Measurements from ENCODE around the gene TBC1D32.
"Not testable (repeated sequence)": the region's sequence is repeated elsewhere in the genome, so short reads cannot be mapped to it uniquely, and the experiment has no call there.

Gene TBC1D32

DNA sequence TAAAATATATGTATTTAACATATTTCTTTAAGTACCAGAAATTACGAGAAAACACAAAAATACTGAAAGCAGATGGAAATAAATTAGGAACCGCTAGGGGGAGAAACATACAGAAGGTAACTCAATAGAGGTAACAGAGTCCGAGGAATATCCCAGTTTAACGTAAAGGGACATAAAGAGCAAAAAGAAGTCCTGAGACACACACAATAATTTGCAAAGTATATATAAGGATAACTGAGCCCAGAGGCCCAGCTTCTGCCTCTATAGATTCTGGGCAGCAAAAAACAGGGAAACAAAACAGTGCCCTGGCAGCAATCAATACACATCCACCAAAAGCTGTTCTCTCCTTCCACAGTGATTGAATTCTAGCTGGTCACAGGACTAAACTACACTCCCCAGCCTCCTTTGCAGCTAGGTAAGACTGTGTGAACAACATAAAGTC, 15.1 kb downstream of the TBC1D32 start:
- no peak for DNase-seq

DNA sequence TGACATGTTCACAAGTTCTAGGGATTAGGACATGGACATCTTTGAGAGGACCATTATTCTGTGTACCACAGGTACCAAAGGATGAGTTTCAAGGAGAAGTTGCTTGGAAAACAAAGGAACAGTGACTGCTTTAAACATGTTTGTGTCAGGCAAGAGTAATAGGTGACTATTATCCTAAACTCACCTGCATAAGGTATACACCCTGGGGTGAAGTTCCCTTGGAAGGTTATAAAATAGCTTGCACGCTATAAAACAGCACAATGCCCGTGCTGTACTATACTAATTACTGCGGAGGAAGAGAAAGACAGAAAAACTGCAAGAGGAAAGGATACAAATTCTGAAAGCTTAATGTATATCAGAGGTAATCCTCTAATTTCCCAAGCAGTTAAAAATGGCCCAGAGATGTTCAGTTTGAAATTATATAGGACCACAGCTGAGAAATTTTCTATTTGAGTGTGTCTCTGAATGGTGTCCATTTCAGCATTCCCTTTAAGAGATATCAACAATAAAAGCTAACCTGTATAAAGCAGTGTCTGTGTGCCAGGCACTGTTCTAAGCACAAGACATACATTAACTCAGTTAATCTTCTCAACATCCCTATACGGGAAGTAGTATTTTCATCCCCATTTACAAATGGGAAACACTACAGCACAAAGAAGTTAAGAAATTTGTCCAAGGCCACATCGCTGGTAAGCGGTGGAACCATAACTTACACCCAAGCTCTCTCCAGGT, 19.7 kb downstream of the TBC1D32 start:
- no peak for DNase-seq

DNA sequence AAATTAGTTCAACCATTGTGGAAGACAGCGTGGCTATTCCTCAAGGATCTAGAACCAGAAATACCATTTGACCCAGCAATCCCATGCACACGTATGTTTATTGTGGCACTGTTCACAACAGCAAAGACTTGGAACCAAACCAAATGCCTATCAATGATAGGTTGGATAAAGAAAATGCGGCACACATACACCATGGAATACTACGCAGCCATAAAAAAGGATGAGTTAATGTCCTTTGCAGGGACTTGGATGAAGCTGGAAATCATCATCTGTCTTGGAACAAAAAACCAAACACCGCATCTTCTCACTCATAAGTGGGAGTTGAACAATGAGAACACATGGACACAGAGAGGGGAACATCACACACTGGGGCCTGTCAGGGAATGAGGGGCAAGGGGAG, 22.5 kb downstream of the TBC1D32 start:
- not testable (repeated sequence) for DNase-seq

DNA sequence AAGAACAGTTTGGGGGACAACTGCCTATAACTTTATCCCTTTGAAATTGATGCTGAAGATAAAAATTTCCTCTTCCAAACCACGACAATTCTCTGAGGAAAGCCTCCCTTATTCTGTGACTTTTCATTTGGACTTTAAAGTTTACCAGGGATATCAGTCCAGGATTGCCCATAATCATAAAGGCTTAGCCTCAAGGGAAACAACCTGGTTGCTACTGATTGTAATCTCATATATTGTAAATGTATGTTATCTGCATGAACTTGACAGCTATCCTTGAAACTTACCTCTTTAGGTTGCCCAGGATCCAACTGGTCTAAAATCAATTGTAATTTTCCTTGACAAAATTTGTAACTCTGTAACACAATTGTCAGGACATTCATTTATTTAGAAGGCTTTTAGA, 23.8 kb downstream of the TBC1D32 start:
- no peak for DNase-seq

DNA sequence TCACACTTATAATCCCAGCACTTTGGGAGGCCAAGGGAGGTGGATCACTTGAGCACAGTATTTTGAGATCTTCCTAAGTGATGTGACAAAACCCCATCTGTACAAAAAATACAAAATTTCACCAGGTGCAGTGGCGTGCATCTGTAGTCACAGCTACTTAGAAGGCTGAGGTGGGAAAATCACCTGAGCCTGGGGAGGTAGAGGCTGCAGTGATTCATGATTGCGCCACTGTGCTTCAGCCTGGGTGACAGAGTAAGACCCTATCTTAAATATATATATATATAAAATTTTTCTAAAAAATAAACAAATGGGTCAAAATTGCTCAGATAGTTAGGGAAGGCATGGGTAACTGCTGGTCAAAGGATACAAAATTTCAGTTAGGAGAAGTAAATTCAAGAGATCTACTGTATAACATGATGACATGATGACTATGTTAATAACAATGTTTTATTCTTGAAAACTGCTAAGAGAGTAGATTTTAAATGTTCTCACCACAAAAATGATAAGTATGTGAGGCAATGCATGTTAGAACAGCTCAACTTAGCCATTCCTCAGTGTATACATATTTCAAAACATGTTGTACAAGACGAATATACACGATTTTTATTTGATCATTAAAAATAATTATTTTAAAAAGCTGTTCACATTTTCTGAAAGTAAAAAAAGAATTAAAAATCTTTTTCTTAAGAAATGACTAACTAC, 24.4 kb downstream of the TBC1D32 start:
- DNase-seq: no peak

DNA sequence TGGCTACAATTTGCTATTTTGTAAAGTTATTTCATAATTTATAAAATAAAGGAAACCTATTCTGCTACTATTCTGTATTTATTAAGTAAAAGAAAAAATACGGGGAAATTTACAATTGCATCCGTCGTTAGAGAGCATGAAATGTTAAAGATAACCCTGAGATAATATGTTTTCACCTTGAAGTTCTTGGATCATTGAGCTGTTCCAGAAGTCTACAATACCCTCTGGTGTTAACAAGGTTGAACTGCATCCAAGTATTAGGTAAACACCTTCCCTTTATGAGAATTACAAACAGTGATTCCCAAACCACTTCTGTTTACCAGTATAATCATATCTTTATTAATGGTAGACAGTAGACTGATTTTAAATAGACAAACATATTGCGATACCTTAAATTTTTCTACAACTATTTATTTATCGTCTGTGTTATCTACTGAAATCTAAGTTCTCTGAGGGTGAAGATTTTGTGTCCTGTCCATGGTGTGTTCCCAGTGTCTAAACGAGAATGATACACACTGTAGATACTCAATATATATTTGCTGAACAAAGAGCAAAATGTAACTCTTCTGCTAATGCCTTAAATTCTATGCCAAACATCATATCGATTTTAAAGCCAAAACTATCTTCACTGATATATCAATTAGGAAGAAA, 28.2 kb downstream of the TBC1D32 start:
- DNase-seq: peak; percentile 15 to 46

DNA sequence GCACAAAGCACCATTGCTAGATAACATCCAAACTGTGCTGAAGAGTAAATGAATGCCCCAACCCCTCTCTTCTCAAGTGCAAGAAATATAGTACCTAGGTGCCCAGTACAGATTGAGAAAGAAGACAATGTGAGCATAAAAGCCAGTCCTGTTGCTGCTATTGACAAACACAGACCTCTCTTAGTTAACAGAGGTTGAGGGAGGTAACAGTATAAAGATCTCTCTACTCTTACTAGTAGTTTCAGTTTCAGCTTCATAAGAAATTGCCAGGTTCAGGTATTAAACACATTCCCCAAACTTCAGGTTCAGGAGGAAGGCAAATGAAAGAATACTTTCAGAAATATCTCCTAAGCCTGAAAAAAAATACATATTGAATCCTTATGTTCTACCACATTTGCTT, 31.4 kb downstream of the TBC1D32 start:
- DNase-seq: no peak

DNA sequence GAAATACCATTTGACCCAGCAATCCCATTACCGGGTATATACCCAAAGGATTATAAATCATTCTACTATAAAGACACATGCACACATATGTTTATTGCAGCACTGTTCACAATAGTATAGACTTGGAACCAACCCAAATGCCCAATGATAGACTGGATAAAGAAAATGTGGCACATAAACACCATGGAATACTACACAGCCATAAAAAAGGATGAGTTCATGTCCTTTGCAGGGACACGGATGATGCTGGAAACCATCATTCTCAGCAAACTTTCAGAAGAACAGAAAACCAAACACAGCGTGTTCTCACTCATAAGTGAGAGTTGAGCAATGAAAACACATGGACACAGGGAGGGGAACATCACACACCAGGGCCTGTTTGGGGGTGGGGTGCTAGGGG, 33.1 kb downstream of the TBC1D32 start:
- not testable (repeated sequence) for DNase-seq

DNA sequence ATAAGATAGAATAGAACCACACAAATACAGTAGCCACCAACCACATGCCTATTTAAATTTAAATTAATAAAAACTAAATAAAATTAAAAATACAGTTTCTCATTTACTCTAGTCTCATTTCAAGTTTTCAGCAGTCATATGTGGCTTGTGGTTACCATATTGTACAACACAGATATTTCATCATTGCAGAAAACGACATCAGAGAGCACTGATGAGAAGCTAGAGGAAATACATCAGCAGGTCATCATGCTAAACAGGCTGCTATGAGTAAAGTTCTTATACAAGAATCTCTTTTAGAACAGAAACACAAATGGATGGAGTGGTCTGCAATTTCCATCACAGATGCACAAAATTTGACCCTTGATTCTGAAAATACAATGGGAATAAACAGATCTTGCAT, 36.6 kb downstream of the TBC1D32 start:
- DNase-seq: no peak

DNA sequence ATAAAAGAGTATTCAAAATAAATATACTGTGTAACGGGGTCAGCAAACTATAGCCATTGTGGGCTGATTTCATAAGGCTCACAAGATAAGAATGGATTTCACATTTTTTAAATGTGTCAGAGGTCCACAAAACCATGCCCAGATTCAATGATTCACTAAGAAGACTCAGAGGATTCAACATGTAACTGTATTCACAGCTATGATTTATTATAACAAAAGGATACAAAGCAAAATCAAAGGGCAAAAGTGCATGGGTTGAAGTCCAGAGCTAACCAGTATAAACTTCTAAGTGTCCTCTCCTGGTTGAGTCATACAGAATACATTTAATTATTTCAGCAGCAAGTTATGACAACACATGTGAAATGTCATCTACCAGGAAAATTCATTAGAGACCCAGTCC, 49.2 kb downstream of the TBC1D32 start:
- DNase-seq: no peak

DNA sequence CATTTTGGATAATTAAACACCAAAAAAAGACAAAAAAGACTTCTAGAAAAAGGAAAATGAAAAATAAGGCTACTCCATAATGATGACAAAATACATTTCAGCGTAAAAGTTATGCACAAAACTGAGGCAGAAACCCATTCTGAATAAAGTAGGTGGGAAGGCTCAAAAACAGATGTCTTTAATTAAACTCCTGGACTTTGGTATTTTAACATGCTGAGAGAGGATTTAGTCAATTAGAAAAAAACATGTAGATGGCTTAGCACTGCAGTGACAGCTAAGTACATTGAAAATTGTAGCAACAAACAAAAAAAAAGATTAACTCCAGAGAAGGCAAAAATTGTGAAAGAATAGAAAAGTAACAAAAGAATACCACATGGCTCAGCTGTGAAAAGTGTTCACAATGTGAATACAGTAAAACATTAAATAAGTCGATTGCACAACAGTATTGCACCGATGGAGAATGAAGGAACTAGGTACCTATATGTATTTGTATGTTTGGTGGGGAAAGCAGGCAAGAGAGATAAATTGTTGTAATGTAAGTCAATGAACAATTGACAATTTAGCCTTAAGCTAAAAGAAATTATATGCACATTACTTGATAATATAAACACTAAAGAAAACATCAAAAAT, 59.5 kb downstream of the TBC1D32 start:
- DNase-seq: no peak

DNA sequence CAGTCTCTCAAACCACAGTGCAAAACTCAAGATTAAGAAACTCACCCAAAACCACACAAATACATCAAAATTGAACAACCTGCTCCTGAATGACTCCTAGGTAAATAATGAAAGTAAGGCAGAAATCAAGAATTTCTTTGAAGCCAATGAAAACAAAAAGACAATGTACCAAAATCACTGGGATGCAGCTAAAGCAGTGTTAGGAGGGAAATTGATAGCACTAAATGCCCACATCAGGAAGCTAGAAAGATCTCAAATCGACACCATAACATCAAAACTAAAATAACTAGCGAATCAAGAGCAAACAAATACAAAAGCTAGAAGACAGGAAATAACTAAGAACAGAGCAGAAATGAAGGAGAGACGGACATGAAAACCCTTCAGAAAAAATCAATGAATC, 70.5 kb downstream of the TBC1D32 start:
- no peak for DNase-seq

DNA sequence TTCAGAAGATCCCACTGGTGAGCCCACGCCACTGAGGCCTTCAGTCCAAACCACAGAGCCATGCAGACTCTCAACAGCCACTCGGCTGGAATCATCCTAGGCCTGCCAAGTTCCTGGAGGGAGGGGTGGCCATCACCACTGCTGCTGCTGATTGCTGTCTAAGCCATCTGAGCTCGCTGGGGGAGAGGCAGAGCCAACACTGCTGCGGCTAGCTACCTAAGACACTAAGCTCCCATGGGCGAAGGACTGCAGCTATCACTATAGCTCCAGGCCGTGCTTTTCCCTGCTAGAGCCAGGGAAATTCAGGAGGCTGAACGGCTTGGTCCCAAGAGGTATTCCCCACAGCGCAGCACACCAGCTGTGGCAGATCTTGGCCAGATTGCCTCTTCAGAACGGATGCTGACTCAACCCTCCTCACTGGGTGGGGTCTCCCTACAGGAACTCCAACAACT, 73.6 kb downstream of the TBC1D32 start:
- DNase-seq: no peak

DNA sequence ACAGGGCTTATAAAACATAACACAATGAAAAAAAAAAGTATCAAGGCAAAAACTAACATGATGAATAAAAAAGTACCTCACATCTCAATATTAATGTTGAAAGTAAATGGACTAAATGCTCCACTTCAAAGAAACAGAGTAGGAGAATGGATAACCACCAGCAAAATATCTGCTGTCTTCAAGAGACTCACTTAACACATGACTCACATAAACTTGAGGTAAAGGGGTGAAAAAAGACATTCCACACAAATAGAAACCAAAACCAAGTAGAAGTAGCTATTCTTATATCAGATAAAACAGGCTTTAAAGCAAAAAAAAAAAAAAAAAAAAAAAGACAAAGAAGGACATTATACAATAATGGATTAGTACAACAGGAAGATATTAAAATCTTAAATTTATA, 86.9 kb downstream of the TBC1D32 start:
- DNase-seq: no peak

DNA sequence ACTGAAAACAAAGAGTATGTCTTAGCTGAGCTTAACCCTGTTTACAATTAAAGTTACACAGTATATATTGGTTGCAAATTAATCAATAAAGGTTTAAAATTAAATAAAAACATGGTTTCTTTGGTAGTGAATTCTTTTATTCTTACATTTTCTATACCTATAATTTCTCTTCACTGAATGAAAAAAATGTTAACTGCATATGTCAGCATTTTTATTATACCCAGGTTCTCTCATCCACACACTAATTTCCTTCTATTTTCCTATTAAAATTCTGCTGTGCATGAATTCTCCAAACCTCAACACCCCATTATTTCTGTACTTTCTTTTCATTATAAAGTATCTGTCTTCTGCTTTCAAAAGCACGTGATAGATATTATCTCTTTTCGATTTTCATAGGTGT, 91.9 kb downstream of the TBC1D32 start:
- DNase-seq: no peak

DNA sequence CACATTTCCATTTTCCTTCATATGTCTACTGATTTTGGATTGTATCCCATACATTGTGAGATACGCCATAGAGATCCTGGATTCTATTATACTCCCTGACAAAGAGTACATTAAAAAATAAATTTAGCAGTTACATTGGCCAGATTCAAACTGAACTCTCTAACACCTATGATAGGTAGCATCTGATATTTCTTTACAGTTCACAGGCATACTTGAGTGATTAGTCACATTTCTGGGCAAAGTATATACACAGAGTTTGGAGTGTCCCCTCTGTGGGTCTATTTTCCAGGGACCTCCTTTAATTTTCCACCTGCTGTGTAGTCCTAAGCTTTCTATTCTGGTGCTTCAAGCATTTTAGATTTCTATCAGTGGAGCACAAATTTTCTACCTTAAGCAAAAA, 96.4 kb downstream of the TBC1D32 start:
- no peak for DNase-seq

DNA sequence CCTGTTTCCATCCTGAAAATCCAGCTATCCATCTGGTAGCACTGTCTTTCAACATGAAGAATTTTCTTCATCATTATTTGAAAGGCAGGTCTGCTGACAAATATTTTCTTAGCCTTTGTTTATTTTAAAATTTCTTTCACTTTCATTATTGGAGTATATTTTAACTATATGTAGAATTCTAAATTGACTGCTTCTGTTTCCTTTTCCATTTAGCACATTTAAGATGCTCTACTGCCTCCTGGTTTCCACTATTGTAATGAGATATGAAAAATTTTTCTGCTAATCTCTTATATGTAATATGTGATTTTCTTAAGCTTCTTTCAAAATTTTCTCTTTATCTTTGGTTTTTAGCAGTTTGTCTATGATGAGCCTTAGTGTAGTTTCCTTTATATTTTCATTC, 97.3 kb downstream of the TBC1D32 start:
- no peak for DNase-seq

DNA sequence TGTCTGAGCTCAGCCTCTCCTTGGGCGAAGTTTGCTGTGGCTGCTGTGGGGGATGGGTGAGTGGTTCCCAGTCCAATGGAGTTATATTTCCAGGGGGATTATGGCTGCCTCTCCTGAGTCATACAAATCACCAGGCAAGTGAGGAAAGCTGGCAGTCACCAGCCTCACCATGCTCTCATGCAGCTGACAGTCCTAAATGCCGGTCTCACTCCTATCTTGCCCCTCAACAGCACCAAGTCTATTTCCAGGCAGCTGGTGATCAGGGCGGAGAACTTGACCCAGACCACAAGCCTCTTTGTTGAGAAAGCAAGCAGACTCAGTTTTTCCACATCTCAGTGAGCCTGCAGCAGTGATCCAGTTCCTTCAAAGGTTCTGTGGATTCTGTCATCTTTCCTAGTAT, 98.9 kb downstream of the TBC1D32 start:
- no peak for DNase-seq

DNA sequence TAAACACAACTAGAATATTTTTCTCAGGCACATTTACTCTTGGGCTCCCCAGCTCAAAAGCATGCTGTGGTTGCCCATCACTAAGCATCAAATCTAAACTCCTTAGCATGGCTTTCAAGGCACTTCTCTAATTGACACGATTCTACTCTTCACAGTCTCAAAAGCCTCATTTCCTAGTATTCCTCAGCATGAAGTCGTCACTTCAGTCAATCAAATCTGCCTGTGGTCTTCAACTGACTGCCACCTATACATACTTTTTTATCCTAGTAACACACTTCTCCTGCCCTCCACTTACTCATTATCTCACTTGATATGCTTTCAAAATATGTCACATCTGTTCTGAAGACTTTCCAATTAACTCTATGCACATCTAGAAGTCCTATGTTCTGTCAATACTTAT, 110.3 kb downstream of the TBC1D32 start:
- no peak for DNase-seq

DNA sequence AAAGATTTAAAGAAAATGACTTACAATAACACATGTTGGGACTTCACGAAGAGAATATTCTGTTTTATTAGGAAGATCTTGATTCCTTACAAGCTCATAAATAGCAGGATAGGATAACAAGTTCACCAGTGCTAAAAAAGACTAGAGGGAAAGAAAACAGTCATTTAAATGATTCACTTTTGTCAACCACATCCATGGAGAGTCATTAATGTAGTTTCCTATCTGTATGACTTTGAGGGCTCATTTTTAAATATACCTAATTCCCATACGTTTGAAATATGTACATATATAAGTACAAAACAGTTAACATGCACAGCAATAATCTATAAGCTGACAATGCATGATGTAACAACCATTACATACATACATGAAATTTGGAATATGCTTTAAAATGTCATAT, 111.1 kb downstream of the TBC1D32 start:
- DNase-seq: no peak

DNA sequence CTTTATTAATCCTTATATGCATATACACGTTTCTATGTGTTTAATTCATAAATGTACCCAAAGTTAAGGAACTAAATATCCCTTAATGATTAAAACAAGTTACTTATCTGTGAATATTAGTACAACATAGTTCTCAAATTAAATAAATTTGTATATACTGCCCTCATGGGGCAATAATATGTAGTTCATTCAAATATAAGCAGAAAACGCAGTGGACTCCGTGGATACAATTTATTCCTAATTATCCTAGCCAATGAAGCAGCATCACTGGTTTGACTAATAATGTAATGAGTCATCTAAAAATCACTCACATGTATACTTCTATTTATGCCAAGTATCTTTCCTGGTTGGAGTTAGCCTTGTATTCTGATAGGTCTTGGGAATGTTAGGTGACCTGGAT, 111.6 kb downstream of the TBC1D32 start:
- no peak for DNase-seq

DNA sequence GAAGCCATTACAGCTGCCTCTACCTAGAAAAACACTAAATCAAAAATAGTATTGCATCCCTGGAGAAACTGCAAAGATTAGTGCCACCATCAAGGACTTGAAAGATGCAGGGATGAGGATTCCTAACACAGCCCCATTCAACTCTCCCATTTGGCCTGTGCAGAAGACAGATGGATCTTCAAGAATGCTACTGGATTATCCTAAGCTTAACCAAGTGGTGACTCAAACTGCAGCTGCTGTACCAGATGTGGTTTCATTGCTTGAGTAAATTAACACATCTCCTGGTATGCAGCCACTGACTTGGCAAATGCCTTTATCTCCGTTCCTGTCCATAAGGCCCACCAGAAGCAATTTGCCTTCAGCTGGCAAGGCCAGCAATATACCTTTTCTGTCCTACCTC, 117.4 kb downstream of the TBC1D32 start:
- DNase-seq: no peak

DNA sequence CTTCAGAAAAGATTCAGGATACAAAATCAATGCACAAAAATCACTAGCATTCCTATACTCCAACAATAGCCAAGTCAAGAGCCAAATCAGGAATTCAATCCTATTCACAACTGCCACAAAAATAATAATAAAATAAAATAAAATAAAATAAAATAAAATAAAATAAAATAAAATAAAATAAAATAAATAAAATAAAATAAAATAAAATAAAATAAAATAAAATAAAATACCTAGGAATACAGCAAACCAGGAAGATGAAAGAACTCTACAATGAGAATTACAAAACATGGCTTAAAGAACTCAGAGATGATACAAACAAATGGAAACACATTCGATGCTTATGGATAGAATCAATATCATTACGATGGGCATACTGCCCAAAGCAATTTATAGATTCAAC, 120.9 kb downstream of the TBC1D32 start:
- DNase-seq: not testable (repeated sequence)

DNA sequence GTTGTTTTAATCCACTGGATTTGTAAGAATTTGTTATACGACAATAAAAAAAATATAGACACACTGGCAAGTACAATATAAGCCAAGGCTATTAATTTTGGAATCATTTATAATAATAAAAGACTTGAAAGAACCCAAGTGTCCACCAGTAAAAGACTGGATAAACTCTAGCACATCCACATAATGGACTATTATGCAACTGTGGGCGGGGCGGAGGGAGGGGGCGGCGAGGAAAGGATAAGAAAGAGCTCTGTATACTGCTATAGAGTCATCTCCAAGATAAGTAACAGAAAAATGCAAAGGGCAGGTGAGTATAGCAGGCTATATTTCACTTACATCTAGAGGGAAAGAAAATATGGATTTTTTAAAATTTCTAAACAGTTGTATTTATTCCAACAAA, 123.3 kb downstream of the TBC1D32 start:
- DNase-seq: no peak

Data from SHP77 (cell line).